ENCODE data around the gene GPR176.

The GPR176 gene

DNA sequence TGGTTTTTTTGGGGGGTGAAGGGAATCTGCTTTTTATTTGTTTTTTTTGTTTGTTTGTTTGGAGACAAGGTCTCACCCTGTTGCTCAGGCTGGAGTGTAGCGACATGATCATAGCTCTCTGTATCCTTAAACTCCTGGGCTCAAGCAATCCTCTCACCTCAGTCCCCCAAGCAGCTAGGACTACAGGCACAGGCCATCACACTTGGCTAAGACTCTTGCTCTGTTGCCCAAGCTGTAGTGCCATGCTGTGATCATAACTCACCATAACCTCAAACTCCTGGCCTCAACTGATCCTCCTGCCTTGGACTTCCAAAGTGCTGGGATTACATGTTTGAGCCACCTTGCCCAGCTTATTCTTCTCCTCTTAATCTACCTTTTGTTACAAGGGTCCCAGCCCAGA lies 31.8 kb downstream of the GPR176 start:
- FAIRE-seq = no peak

DNA sequence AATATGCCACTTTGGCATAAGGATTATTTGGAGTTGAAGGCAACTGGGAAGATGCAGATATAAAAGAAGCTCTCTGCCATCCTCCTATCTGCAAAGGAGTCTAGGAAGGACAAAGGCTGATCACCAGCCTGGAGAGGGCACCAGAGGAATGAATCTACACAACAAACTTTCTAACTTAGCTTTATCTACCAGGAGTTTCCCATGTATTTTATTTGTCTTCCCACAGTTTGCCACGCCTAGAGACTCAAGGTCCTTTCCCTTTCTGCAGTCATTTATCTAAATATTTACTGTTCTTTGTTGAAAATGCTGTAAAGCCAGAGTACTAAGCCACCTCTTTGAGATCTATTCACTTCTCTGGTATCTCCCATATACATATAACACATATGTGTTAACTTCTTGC lies 32.2 kb downstream of the GPR176 start:
- no peak for FAIRE-seq

DNA sequence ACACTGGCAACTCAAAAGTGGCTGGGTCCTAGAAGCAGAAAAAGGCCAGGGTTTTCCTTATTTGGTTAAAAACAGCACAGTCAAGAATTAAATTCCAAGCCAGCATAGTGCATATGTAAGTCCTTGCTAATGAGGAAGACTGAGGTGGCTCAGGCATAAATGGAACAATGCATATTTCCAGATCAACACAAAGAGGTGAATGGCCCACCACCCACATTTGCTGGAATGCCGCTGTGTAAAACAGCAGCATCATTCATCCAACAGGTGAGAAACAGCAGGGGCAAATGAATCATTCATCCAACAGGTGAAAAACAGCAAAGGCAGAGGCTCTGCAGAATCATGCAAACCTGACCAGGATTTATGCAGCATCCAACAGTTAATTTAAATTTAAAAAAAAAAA lies 32.9 kb downstream of the GPR176 start:
- no peak for FAIRE-seq

DNA sequence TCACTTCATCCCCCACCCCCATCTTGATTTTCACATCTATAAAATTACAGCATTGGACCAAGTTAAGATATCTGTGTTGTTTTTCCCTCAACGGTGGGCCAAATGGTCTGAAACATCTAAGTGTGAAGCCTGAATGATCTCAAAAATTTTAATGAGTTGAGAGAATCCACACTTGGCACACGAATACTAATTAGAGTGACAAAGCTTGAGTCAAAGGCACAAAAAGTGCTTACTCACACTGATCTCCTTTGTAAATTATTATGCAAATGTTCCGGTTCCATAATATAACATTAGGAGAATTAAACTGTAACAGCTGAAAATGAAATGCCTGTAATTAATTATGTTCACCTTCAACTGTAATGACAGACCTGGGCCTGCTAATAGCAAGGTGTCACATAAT lies 33.6 kb downstream of the GPR176 start:
- no peak for FAIRE-seq

- no peak for FAIRE-seq
Measured at GRCh38 chr15:39885099-39885777, 34.8 kb downstream of the GPR176 start.

DNA sequence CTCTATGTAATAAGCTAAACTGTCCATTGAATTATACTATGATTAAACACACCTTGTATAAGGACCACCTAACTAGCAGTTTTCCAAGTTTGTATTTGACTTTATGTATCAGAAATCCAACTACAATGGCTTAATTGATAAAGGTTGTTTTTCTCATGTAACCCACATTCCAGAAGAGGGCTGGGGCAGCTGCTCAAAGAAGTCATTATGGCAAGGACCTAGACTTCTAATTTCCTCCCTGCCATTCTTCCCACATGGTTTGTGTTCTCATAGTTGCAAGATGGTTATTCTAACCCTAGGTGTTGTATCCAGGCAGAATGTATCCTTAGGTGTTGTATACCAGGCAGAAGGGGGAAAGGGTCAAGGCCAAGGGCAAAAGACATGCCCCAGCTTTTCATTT lies 35.7 kb downstream of the GPR176 start:
- no peak for FAIRE-seq

GRCh38 chr15:39882602-39883001 lies 37.5 kb downstream of the GPR176 start:
- FAIRE-seq = no peak

- FAIRE-seq = no peak
Measured at GRCh38 chr15:39881790-39882189, 38.3 kb downstream of the GPR176 start.

- FAIRE-seq = no peak
Measured at GRCh38 chr15:39880718-39881387, 39.2 kb downstream of the GPR176 start.

- FAIRE-seq = no peak
Measured at GRCh38 chr15:39878406-39878785, 41.7 kb downstream of the GPR176 start.

- FAIRE-seq = no peak
Measured at GRCh38 chr15:39874890-39875549, 45.0 kb downstream of the GPR176 start.

DNA sequence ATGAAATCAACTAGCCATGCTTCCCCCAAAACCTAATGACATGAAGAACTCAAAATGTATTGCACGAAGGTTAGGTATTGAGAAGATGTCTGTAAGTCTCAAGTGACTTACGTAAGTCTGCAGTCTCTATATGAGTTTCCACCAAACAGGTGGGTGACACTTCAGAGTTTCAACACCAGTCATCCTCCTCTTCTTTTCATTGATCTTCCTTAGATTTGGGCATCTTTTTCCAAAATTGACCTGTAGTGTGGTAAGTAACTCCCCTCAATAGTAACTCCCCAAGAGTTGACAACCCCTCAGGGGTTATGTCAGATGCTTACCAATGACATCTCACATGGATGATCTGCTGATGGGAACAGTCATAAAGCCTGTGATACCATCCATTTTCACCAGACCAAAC lies 46.1 kb downstream of the GPR176 start:
- no peak for FAIRE-seq

DNA sequence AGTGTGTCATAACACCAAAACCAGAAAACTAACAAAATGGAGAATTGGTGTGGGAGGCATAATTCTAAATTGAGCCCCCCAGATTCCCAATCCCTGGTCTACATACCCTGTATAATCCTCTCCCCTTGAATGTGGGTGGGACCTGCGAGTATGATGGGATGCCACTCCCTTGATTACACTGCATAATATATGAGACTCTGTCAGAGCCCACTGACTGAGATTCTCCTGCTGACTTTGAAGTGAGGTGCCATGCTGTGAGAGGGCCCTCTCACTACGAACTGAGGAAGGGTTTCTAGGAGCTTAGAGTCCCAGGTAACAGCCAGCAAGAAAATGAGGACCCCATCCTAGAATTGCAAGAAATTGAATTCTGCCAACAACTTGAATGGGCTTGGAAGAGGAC lies 49.5 kb downstream of the GPR176 start:
- no peak for FAIRE-seq

- no peak for FAIRE-seq
Measured at GRCh38 chr15:39869858-39870515, 50.1 kb downstream of the GPR176 start.

DNA sequence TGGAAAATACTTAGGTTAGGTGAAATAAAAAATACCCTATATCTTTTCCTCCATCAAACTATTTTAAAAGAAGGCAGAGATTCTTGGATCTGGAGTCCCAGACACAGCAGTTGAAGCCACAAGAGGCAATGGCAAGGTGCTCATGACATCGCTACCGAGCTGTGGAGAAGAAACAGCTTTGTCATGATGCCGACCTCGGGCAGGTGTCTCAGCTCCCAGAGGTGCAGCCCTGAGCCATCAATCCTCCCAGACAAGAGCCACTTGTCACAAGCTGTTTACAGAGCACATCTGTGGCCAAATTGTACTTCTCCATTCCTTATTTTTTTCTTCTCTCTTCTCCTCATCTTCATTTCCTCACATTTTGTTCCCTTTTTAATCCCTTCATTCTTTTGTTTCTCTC lies 50.8 kb downstream of the GPR176 start:
- no peak for FAIRE-seq

GRCh38 chr15:39868396-39868795 lies 51.7 kb downstream of the GPR176 start:
- no peak for FAIRE-seq

GRCh38 chr15:39864116-39864515 lies 56.0 kb downstream of the GPR176 start:
- FAIRE-seq = no peak

DNA sequence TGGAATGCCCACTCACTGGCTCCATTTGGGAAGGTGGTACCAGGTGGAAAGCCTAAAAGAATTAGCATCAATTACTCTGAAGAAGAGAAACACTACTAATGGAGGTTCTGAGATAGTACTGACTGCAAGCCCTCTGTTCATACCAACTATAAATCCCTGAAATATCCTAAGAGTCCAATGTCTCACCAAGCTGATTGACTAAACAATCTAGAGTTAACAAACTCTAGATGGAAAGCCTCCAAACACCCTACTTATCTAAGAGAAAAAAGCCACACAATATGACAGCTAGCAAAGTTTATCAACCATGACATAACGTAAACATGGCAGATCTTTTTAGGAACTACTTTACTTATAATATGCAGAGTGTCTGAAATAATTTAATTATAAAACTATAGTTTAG lies 59.2 kb downstream of the GPR176 start:
- FAIRE-seq = no peak

DNA sequence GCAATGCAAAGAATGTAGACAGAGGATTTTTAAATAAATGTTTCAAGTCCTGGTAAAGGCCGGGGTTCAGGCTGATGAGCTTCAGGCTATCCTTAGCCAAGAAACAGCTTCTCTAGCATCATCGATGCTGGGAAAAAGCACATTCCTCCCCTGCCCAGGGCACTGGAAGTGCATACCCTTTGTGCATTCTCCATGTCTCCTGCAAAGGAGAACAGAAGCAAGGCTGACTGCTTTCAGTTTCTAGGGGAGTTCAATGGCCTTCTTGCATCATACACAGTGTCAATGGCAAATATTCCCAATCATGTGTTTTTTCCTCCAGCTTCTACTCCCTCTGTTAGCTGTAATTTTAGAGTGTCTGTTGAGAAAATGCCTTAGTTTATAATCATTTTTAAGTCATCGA lies 59.9 kb downstream of the GPR176 start:
- FAIRE-seq = no peak

GRCh38 chr15:39859636-39860035 lies 60.4 kb downstream of the GPR176 start:
- FAIRE-seq = no peak

GRCh38 chr15:39857132-39857531 lies 62.9 kb downstream of the GPR176 start:
- no peak for FAIRE-seq

- no peak for FAIRE-seq
Measured at GRCh38 chr15:39856357-39856756, 63.7 kb downstream of the GPR176 start.

DNA sequence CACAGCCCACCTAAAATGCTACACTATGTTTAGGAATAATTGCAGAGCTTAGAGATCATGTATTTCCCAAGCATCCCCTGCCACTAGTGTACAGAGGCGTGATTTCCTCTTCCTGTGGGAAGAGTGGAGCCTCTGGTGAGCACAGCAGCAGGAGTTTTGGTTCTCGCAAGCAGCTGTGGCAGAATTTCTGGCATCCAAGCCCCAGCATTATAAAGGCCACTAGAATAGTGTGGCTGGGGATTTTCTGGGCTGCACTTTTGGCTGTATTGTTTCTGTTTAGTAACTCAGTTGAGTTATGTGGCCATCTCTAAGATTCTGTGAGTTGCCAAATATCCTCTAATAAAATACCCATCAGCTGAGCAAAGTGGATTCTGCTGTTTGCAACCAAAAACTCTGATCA lies 64.7 kb downstream of the GPR176 start:
- FAIRE-seq = no peak

GRCh38 chr15:39854161-39854560 lies 65.9 kb downstream of the GPR176 start:
- FAIRE-seq = no peak

Measured in A204.1 (cell line).